Measurements from ENCODE around the gene TRIM52.
A peak's percentile ranks its signal among the peaks of the same experiment; 100 is the strongest.

The TRIM52 gene

DNA sequence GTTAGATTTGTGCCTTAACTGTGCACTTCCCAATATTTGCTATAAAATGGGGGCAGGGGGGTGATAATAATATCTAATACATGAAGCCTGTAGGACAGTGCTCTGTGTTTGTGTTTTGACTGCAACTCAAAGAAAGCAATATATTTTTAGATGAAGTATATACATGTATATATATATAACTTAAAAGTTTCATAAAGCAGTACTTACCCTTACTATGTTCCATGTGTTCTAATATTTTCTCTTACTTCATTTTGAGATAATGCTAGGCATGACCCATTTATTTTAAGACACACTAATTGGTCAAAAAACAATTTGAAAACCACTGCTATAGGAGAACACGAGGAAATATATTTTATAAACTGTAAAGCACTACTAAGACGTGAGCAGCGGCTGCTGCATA lies 2.4 kb downstream of the TRIM52 start:
- no peak for DNase-seq (ENCODE audit: low read depth)

- peak; percentile 62 for DNase-seq (ENCODE audit: low read depth)
Observed at GRCh38 chr5:181255836-181256578, 4.9 kb downstream of the TRIM52 start.

DNA sequence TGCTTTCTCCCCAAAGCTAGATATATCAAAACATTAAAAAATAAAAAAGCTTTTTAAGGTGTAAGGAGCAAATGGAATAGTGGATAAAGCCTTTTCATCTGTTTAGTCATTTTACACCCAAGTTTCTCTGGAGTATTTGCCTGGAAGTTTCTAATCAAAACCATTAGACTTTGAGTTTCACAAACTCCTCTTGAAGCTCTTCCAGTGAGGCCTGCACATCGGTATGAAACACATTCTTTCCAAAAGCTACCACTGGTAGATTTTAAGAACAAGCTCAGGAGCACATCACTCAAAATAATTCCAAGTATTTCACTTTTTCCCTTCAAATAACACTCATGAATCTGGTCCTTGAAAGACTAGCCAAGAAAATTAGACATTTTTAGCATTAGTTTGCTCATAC lies 5.7 kb downstream of the TRIM52 start:
- no peak for DNase-seq (ENCODE audit: low read depth)

DNA sequence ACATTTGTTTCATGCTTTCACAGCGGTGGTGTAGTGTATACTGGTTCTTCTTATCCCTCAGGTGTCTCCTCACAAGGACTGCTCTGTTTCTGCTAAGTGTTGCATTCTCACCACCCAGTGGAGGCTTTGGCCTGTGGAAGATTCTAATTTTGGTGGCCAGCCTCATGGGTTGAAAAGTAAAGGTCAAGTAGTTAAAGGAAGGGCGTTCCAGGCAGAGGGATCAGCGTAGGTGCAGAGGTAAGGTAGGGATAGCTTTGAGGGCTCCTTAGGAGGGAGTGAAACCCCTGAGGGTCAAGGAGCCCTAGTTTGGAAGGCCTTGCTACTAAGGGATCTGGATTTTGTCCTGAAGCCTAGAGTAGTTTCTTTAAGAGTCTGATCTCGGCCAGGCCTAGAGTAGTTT lies 12.7 kb downstream of the TRIM52 start:
- DNase-seq (ENCODE audit: low read depth), result no peak

DNA sequence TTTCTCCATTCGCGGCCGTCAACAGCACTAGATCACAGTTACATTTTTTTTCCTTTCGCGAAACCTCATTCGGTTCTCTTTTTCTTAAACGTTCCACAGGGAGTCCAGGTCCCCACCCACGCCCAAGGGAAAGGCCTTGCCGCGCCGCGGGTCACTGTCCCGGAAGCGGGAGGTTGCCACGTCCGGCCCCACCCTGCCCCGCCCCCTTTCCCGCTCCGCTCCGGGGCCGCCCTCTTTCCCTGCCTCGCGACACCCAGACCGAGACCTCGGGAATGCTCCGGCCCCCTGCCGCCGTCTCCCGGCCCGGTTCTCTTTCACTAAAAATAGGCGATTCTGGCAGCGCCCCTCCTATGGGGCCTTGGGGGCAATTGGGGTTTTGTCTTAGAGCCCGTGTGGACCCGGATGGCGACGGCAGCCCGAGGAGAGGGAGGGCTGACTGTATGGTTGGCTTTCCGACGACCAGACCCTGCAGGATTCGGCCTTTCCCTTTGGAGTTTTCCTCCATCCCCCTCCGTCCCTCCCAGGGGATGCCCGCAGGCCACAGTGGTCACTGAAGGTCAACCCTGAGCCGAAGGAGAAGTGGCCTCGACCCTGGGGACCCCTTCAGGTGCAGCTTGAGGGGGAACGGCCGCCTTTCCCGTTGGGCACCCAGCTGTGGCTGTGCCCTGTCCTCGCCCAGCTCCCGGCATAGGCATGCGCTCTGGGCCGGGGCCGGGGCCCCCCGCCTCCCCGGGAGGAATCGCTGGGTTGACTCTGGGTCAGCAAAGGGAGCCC lies 14.5 kb downstream of the TRIM52 start:
- peak; percentile 69 for DNase-seq (ENCODE audit: low read depth)

GRCh38 chr5:181245427-181246275 lies 15.3 kb downstream of the TRIM52 start:
- no peak for DNase-seq (ENCODE audit: low read depth)

GRCh38 chr5:181243564-181244343 lies 17.2 kb downstream of the TRIM52 start, which contains the start of gene RACK1:
TSS of gene RACK1 (minus strand) at chr5:181243906. CDS start at chr5:181243800, 106 bp downstream.
- DNase-seq (ENCODE audit: low read depth), result peak; percentile 88

DNA sequence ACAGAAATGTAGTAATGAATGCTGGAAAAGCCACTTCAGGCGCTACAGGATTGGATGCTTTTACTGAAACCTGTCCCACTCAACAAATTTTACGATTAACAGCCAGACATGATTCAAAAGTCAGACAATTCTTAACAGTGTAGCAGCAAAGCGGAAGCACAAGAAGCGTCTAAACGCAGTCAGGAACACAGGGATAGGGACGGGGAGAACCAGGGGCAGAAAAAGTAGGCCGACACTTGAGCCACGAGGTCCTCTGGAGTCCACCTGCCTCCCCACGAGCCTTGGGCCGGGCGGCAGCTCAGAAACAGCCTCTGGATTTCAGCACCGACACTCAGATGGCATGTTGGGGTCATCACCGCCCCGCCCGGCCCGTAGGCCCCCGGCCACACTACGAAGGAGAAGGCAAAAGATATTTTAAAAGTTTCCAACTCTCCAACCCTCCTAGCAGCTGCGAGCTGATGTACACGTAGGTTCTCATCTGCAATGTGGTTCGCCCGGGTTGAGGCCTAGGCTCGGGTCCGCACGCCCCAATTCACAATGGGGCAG lies 17.9 kb downstream of the TRIM52 start:
- peak; percentile 29 for DNase-seq (ENCODE audit: low read depth)

- peak; percentile 57 for DNase-seq (ENCODE audit: low read depth)
Observed at GRCh38 chr5:181242031-181242451, 18.9 kb downstream of the TRIM52 start.

GRCh38 chr5:181241393-181241975 lies 19.5 kb downstream of the TRIM52 start:
- DNase-seq (ENCODE audit: low read depth), result peak; percentile 90

DNA sequence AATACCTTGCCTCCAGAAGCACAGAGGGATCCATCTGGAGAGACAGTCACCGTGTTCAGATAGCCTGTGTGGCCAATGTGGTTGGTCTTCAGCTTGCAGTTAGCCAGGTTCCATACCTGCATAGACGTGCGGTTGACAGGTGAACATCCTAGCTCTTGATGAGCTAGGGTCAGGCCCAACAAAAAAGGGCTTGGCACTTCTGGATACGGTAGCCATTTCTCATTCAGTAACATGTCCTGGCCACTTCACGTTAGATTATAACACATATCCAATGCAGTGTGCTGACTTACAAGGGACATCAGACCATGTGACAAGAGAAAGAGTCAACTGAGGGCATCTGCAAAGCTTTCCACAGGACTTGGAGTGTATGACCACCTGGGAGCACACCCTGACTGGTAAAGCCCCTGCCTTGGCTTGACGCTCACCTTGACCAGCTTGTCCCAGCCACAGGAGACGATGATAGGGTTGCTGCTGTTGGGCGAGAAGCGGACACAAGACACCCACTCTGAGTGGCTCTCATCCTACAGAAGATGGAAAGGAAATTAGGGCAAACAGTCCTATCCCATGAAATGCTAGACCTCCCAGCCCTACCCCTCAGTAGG lies 21.8 kb downstream of the TRIM52 start:
- no peak for DNase-seq (ENCODE audit: low read depth)

DNA sequence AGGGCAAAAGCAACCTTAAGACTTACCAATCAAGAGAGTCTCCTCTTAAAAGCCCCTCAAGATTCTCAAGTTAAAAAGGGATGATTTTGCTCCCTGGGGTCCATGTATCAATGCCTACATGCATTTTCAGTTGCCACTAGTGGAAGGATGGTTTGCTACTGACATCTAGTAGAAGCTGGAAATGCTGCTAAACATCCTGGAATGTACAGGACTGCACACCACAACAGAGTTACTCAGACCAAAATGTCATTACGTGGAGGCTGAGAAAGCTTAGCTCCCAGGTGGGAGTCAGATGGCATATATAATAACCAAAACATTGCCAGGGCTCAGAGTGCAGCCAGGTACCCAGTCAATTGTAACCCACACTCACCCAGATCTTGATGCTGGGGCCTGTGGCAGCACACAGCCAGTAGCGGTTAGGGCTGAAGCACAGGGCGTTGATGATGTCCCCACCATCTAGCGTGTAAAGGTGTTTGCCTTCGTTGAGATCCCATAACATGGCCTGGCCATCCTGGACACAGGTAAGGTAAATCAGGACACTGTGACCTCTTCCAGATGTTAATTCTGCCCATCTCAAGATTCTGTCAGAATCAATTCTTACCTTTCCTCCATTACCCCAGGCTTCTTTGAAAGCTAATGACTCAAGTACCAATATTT lies 23.1 kb downstream of the TRIM52 start:
- DNase-seq (ENCODE audit: low read depth), result no peak

- DNase-seq (ENCODE audit: low read depth), result no peak
Observed at GRCh38 chr5:181236954-181237641, 23.8 kb downstream of the TRIM52 start.

DNA sequence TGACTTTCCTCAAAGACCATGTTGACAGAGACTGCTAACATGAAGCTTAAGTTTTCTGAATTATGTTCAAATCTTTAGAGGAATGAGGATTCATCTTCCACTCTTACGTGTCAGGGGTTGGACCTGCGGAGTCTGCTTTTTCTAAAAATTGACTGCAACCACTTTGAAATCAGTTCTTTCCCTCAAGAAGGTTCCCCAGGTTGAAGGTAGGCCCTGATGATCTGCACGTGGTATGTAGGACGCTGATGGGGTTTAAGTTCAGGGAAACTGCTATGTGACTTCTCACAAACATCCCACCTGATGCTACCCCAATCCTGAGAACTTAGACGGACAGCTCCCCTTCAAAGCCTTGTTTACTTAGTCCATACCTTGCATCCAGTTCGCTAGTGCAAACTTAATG lies 24.5 kb downstream of the TRIM52 start:
- DNase-seq (ENCODE audit: low read depth), result no peak

DNA sequence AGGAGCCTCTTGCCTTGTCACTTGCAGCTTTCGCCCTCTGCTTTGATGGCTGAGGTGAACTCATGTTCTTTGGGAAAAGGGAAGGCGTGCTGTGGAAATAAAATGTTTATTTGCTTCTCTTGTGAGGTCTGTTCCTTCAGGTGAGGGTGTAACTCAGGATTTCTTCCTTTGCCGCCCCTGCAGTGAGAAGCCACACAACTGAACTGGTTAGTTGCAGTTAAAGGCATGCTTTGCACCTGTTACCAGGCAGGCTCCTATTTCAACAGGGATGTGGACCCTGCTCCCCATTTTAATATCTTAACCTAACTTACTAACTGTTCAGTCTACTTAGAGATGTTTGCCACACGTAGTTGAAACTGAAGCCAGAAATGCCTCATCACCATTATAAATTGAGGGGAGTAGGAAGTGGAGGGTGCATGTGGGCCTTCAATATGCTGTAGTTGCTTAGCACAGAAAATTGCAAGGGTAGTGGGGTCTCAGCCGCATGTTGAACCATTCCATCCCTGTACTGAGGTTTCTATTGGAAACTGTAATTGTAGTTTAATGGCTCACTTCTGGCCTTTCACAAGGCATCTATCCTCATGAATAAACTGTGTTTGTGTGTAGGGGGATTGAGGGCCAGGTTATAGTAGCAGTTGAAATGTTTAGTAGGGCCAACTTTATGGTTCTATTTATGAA lies 25.1 kb downstream of the TRIM52 start:
- no peak for DNase-seq (ENCODE audit: low read depth)

DNA sequence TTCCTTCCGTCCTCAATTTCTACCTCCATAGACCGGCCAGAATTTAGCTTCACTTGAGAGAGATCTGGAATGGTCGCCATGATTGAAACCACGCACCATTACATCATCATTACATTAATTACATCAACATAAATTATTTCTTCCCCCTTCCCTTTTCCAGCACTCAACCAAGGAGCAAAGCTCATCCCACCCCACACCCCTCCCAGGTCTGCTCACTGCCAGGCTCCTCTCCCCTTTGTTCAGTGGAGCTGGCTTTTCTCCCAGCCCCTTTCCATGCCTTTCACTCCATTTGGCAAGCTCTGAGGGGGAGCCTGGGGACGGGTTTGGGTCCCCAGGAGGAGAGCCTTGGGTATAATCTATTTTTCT lies 25.6 kb downstream of the TRIM52 start:
- no peak for DNase-seq (ENCODE audit: low read depth)

DNA sequence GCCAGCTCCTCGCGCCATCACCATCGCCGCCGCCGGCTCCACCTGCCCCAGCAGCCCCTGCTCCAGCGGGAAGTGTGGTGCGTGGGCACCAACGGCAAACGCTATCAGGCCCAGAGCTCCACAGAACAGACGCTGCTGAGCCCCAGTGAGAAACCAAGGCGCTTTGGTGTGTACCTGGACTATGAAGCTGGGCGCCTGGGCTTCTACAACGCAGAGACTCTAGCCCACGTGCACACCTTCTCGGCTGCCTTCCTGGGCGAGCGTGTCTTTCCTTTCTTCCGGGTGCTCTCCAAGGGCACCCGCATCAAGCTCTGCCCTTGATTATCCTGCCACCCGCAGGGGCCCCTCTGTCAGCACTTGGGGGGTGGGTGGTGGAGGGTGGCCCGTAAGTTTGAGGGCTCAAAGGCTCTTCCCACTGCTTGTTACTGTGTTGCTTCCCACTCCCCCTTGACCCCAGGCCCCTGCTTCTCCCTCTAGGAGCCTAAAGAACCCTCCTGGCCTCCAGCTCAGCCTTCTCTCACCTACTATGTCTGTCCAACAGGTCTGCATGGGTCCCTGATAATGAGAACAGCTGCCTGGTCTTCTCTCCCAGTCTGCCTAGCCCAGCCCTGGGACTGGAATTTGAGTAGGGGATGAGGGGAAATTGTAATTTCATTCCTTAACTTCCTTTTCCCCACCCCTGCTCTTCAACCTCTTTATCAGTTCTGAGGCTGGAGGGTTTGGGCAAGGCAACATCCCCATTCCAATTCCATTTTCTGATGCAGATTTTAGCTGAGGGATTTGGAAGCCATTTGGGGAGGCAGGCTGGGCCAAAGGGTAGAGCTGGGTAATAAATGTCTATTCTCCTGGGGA lies 26.3 kb downstream of the TRIM52 start:
- DNase-seq (ENCODE audit: low read depth), result no peak
